Kidney glomerular epithelial cell (primary cell): Measurements from ENCODE around the gene GGTLC3.
"Not testable (repeated sequence)": the region's sequence is repeated elsewhere in the genome, so short reads cannot be mapped to it uniquely, and the experiment has no call there.

Source experiments
- DNase-seq: peaks from one replicate; lab custom pipeline; 2025; lab: John Stamatoyannopoulos, UW

Gene GGTLC3

GRCh38 chr22:18518061-18518460, at the start of gene GGTLC3:
TSS of gene GGTLC3 (minus strand) at chr22:18518161. CDS start at chr22:18517897, 264 bp downstream.
- DNase-seq = not testable (repeated sequence)

- DNase-seq = not testable (repeated sequence)
Measured at GRCh38 chr22:18560099-18560974, 42.4 kb upstream of the GGTLC3 start.

- not testable (repeated sequence) for DNase-seq
Measured at GRCh38 chr22:18558939-18559338, 41.0 kb upstream of the GGTLC3 start.

- DNase-seq = not testable (repeated sequence)
Measured at GRCh38 chr22:18558516-18558915, 40.6 kb upstream of the GGTLC3 start.

- not testable (repeated sequence) for DNase-seq
Measured at GRCh38 chr22:18554280-18555256, 36.6 kb upstream of the GGTLC3 start.

GRCh38 chr22:18552839-18553597, 35.1 kb upstream of the GGTLC3 start:
- DNase-seq = not testable (repeated sequence)

- not testable (repeated sequence) for DNase-seq
Measured at GRCh38 chr22:18551046-18551445, 33.1 kb upstream of the GGTLC3 start.

GRCh38 chr22:18549458-18550179, 31.7 kb upstream of the GGTLC3 start:
- DNase-seq = not testable (repeated sequence)

- not testable (repeated sequence) for DNase-seq
Measured at GRCh38 chr22:18544615-18545014, 26.7 kb upstream of the GGTLC3 start.

GRCh38 chr22:18543400-18543799, 25.4 kb upstream of the GGTLC3 start:
- not testable (repeated sequence) for DNase-seq

- DNase-seq = not testable (repeated sequence)
Measured at GRCh38 chr22:18539994-18540393, 22.0 kb upstream of the GGTLC3 start.

GRCh38 chr22:18534315-18534714, 16.4 kb upstream of the GGTLC3 start:
- not testable (repeated sequence) for DNase-seq

GRCh38 chr22:18533633-18534032, 15.7 kb upstream of the GGTLC3 start:
- not testable (repeated sequence) for DNase-seq

GRCh38 chr22:18529416-18530145, 11.6 kb upstream of the GGTLC3 start:
- DNase-seq = not testable (repeated sequence)

- DNase-seq = not testable (repeated sequence)
Measured at GRCh38 chr22:18528597-18529415, 10.8 kb upstream of the GGTLC3 start.

GRCh38 chr22:18527752-18528596, 10.0 kb upstream of the GGTLC3 start, which contains the start of gene TMEM191B:
TSS of gene TMEM191B (plus strand) at chr22:18527802. CDS start at chr22:18527981, 179 bp downstream.
- DNase-seq = not testable (repeated sequence)

GRCh38 chr22:18523328-18523727, 5.4 kb upstream of the GGTLC3 start:
- not testable (repeated sequence) for DNase-seq

GRCh38 chr22:18522762-18523161, 4.8 kb upstream of the GGTLC3 start:
- not testable (repeated sequence) for DNase-seq
